Measurements from ENCODE around the gene ZNF311. TPM values are rescaled to one million over a fixed set of nuclear protein-coding genes. Genes with fewer than 3 reads are reported as not detected.

The ZNF311 gene
- total RNA-seq, 1 experiment from 2014 or later = 0.57 TPM

- Mint-ChIP-seq H3K9me3 (peaks cover 4 to 6% of the 10 kb centered on the region in 2 experiments; a peak in 4 of 5 replicates), H3K27me3 (ENCODE audit: low read depth) (peaks cover 78% of the 10 kb centered on the region), H3K27ac (no peak overlapping the region), H3K36me3 (ENCODE audit: insufficient read depth in 1 of 3, low read depth in 3 of 3) (peaks cover 4% of the 10 kb centered on the region in 3 experiments; a peak in 2 of 7 replicates), H3K4me1 (peaks cover 2 to 8% of the 10 kb centered on the region in 2 experiments), H3K4me3 (peak overlapping the region; percentile 87 to 94)
- Histone ChIP-seq H2BK12ac (ENCODE audit: insufficient read length, low read depth, low read length) (no peak overlapping the region), H4K91ac (ENCODE audit: insufficient read length, low read depth, low read length) (no peak overlapping the region), H3K23ac (ENCODE audit: insufficient read length, low read depth, low read length) (no peak overlapping the region), H3K18ac (ENCODE audit: insufficient read length, low read depth, low read length) (no peak overlapping the region), H3K79me2 (ENCODE audit: insufficient read depth, low read length) (no peaks in the 10 kb centered on the region), H2BK20ac (ENCODE audit: low read depth, low read length, poor library complexity, severe bottlenecking) (no peak overlapping the region), H3K79me1 (ENCODE audit: insufficient read depth, low read depth, low read length, poor library complexity, severe bottlenecking) (no peaks in the 10 kb centered on the region), H3K14ac (ENCODE audit: insufficient read depth, low read length) (peak overlapping the region; percentile 92; the same call in 1 of the 2 replicates), H4K8ac (replicated peaks; ENCODE audit: insufficient read length, low read depth, low read length) (no peak overlapping the region), H2BK15ac (ENCODE audit: low read depth, low read length) (no peak overlapping the region), H4K20me1 (ENCODE audit: control insufficient read depth, insufficient read depth, insufficient read length) (no peaks in the 10 kb centered on the region), H3K27ac (ENCODE audit: insufficient read length, low read depth, low read length) (no peak overlapping the region), H2AFZ (ENCODE audit: low read length) (peak overlapping the region; percentile 75), H3K9ac (ENCODE audit: extremely low read depth, insufficient read length, low read length) (no peak overlapping the region), H3K27me3 (ENCODE audit: insufficient read depth, low read length) (no peaks in the 10 kb centered on the region; the same call in 1 of the 2 replicates), H3K23me2 (ENCODE audit: insufficient read length, low read depth, low read length, poor library complexity, severe bottlenecking) (peaks cover 3% of the 10 kb centered on the region), H4K5ac (ENCODE audit: insufficient read length, low read depth, low read length) (no peak overlapping the region), H3K4me2 (ENCODE audit: insufficient read depth, insufficient read length, low read length) (peak overlapping the region; percentile 90), H3K56ac (ENCODE audit: insufficient read length, low read depth, low read length) (no peak overlapping the region), H3K4me1 (ENCODE audit: insufficient read depth, low read length) (no peaks in the 10 kb centered on the region), H2BK5ac (ENCODE audit: insufficient read length, low read length) (no peak overlapping the region), H2BK120ac (ENCODE audit: low read depth, low read length, poor library complexity, severe bottlenecking) (no peak overlapping the region), H3K9me3 (ENCODE audit: control insufficient read depth, low read depth, low read length) (no peaks in the 10 kb centered on the region), H3T11ph (ENCODE audit: low read length) (no peak overlapping the region), H3K4ac (ENCODE audit: low read depth, low read length) (no peak overlapping the region), H2AK5ac (ENCODE audit: insufficient read length, low read length) (no peak overlapping the region)
- no CpG with 5 or more reads among the region's 30 CpGs for WGBS (ENCODE audit: extremely low coverage, insufficient read length, low lambda C conversion rate)
- peak; percentile 75 for DNase-seq
- TF ChIP-seq, protein P1, sequence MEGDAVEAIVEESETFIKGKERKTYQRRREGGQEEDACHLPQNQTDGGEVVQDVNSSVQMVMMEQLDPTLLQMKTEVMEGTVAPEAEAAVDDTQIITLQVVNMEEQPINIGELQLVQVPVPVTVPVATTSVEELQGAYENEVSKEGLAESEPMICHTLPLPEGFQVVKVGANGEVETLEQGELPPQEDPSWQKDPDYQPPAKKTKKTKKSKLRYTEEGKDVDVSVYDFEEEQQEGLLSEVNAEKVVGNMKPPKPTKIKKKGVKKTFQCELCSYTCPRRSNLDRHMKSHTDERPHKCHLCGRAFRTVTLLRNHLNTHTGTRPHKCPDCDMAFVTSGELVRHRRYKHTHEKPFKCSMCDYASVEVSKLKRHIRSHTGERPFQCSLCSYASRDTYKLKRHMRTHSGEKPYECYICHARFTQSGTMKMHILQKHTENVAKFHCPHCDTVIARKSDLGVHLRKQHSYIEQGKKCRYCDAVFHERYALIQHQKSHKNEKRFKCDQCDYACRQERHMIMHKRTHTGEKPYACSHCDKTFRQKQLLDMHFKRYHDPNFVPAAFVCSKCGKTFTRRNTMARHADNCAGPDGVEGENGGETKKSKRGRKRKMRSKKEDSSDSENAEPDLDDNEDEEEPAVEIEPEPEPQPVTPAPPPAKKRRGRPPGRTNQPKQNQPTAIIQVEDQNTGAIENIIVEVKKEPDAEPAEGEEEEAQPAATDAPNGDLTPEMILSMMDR (conservative IDR thresholded peaks at IDR 0.05) = no peak
Observed at GRCh38 chr6:29011276-29011734, 6.2 kb upstream of the ZNF311 start.

All from H9 (cell line).